Measurements from ENCODE around the gene MYO7B.

- no peak for TF ChIP-seq POLR2A (IDR thresholded peaks at IDR 0.05)
- TF ChIP-seq, protein P1, sequence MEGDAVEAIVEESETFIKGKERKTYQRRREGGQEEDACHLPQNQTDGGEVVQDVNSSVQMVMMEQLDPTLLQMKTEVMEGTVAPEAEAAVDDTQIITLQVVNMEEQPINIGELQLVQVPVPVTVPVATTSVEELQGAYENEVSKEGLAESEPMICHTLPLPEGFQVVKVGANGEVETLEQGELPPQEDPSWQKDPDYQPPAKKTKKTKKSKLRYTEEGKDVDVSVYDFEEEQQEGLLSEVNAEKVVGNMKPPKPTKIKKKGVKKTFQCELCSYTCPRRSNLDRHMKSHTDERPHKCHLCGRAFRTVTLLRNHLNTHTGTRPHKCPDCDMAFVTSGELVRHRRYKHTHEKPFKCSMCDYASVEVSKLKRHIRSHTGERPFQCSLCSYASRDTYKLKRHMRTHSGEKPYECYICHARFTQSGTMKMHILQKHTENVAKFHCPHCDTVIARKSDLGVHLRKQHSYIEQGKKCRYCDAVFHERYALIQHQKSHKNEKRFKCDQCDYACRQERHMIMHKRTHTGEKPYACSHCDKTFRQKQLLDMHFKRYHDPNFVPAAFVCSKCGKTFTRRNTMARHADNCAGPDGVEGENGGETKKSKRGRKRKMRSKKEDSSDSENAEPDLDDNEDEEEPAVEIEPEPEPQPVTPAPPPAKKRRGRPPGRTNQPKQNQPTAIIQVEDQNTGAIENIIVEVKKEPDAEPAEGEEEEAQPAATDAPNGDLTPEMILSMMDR (IDR thresholded peaks at IDR 0.05): no peak
These were observed 136.2 kb downstream of the MYO7B start for GRCh38 chr2:127671557-127672302.

Measured in gastroesophageal sphincter (tissue), 3 donors.